CD4-positive, alpha-beta memory T cell (primary cell): Measurements from ENCODE around the gene KLHL17. TPM values are rescaled to one million over a fixed set of nuclear protein-coding genes. Genes with fewer than 3 reads are reported as not detected.
"Not testable (repeated sequence)": the region's sequence is repeated elsewhere in the genome, so short reads cannot be mapped to it uniquely, and the experiment has no call there.

Experiments
- CTCF ChIA-PET: fragments of 350-600 bp; sonication (Branson Sonifier 250); formaldehyde crosslinking; loops from one replicate; lab custom pipeline; 2021; ENCODE audit warnings: inconsistent platforms; ENCODE audit not compliant: partially characterized antibody; lab: Charles Lee
- POLR2A ChIA-PET: fragments of 350-600 bp; sonication (Branson Sonifier 250); formaldehyde crosslinking; loops from one replicate; lab custom pipeline; 2021; ENCODE audit not compliant: partially characterized antibody; lab: Charles Lee
- DNase-seq, 5 donors: peaks; one replicate each; pipeline versions ENCODE4 v3.0.0 to v3.0.0-alpha.2; 2020 to 2022; ENCODE audit warnings: mixed read lengths in 1 of 5
- H3K27ac ChIP-seq: one replicate; pipeline ENCODE4 v1.7.0; 2013; ENCODE audit warnings: low read depth, low read length
- H3K27me3 ChIP-seq: 2 replicates; pipeline ENCODE4 v1.7.0; 2013; ENCODE audit warnings: mild to moderate bottlenecking, low read length, moderate library complexity; ENCODE audit not compliant: insufficient read depth
- H3K36me3 ChIP-seq: 2 replicates; pipeline ENCODE4 v1.7.0; 2013; ENCODE audit warnings: mild to moderate bottlenecking, low read length, moderate library complexity; ENCODE audit not compliant: insufficient read depth
- H3K4me1 ChIP-seq: 2 replicates; pipeline ENCODE4 v1.7.0; 2013; ENCODE audit warnings: mild to moderate bottlenecking, low read length, moderate library complexity; ENCODE audit not compliant: insufficient read depth
- H3K4me3 ChIP-seq, 2 donors: one replicate each; pipeline ENCODE4 v1.7.0; 2013; ENCODE audit warnings: low read length in 2 of 2, mild to moderate bottlenecking in 1 of 2
- H3K9me3 ChIP-seq, 2 donors: one replicate each; pipeline ENCODE4 v1.7.0; 2013; ENCODE audit warnings: low read length in 2 of 2, control low read depth in 1 of 2; ENCODE audit not compliant: control insufficient read depth in 1 of 2
- H3K27ac Mint-ChIP-seq, 7 donors: one replicate each; pipeline ENCODE4 v1.8.0; 2020 to 2021; ENCODE audit warnings: mixed read lengths in 7 of 7, mild to moderate bottlenecking in 6 of 7, inconsistent platforms in 3 of 7, moderate library complexity in 3 of 7
- H3K27me3 Mint-ChIP-seq, 2 donors: one replicate each; pipeline ENCODE4 v1.8.0; 2020 to 2021; ENCODE audit warnings: mixed read lengths in 2 of 2
- H3K36me3 Mint-ChIP-seq, 2 donors: one replicate each; pipeline ENCODE4 v1.8.0; 2020 to 2021; ENCODE audit warnings: mixed read lengths in 2 of 2, inconsistent platforms in 1 of 2, mild to moderate bottlenecking in 1 of 2
- H3K4me1 Mint-ChIP-seq, 4 donors: one replicate each; pipeline ENCODE4 v1.8.0; 2020 to 2021; ENCODE audit warnings: mixed read lengths in 4 of 4, mild to moderate bottlenecking in 1 of 4
- H3K4me3 Mint-ChIP-seq, 8 donors: one replicate each; pipeline ENCODE4 v1.8.0; 2020 to 2021; ENCODE audit warnings: mixed read lengths in 8 of 8, mild to moderate bottlenecking in 7 of 8, moderate library complexity in 6 of 8, inconsistent platforms in 3 of 8
- H3K9me3 Mint-ChIP-seq, 8 donors: one replicate each; pipeline ENCODE4 v1.8.0; 2020 to 2021; ENCODE audit warnings: mixed read lengths in 8 of 8, mild to moderate bottlenecking in 5 of 8, inconsistent platforms in 3 of 8, moderate library complexity in 1 of 8
- intact Hi-C: fragments of 100-400 bp; cut with micrococcal nuclease; formaldehyde crosslinking; loops from one replicate; pipeline ENCODE4 v1.15.1; 2023
- polyA plus RNA-seq, 2 donors: library from polyadenylated mRNA; unstranded; fragments of 300-500 nt; fragmentation: Illumina TruSeq; gene quantifications; one replicate each; pipeline ENCODE4 v1.2.3, GENCODE V29; 2021
- total RNA-seq, 2 experiments: library from RNA; stranded (reverse); gene quantifications; one replicate each; pipeline ENCODE4 v1.2.3, GENCODE V29; 2021

KLHL17 gene
- total and polyA plus RNA-seq, 4 experiments from 2014 or later: 0.89 to 46.5 (median 22.6) TPM

DNA sequence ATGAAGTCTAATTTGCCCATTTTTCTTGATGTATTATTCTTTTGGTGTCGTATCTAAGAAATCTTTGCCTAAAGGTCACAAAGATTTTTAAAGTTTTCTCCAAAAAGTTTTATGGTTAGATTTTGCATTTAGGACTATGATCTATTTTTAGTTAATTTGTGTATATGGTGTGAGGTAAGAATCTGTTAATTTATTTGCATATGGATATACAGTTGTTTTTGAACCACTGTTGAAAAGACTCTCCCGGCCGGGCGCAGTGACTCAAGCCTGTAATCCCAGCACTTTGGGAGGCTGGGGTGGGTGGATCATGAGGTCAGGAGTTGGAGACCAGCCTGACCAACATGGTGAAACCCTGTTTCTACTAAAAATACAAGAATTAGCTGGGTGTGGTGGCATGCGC, 27.7 kb downstream of the KLHL17 start:
- H3K9me3 Mint-ChIP-seq: peaks cover 0 to 15% (median 8%) of the 10 kb centered on the region in 8 donors
- POLR2A ChIA-PET, H3K4me3 Mint-ChIP-seq, H3K9me3 ChIP-seq, H3K27ac ChIP-seq, intact Hi-C loops, CTCF ChIA-PET, H3K27ac Mint-ChIP-seq, H3K36me3 ChIP-seq, H3K4me1 ChIP-seq, DNase-seq, H3K36me3 Mint-ChIP-seq, H3K4me3 ChIP-seq, H3K27me3 ChIP-seq, H3K4me1 Mint-ChIP-seq: not testable (repeated sequence)
- peaks cover 24 to 33% of the 10 kb centered on the region in 2 donors for H3K27me3 Mint-ChIP-seq

DNA sequence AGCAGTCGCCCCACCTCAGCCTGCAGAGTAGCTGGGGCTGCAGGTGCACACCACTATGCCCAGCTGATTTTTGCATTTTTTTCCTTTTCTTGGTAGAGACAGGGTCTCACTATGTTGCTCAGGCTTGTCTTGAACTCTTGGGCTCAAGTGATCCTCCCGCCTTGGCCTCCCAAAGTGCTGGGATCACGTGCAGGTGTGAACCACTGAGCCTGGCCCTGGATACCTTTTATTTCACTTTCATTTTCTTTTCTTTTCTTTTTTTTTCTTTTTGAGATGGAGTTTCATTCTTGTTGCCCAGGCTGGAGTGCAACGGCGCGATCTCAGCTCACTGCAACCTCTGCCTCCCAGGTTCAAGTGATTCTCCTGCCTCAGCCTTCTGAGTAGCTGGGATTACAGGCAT, 30.9 kb downstream of the KLHL17 start:
- H3K27me3 ChIP-seq, H3K4me3 ChIP-seq, H3K27ac ChIP-seq, H3K36me3 ChIP-seq, H3K9me3 ChIP-seq, H3K27ac Mint-ChIP-seq, H3K36me3 Mint-ChIP-seq, H3K4me1 ChIP-seq, DNase-seq, H3K4me3 Mint-ChIP-seq, intact Hi-C loops: not testable (repeated sequence)
- CTCF ChIA-PET: interaction anchor here (2.2 to 4.0 kb wide), 3 partner anchors 7 to 11 kb away, joined by 10 to 19 read pairs (median 17); partner anchors contain the start of gene PERM1
- Mint-ChIP-seq H3K9me3 (peaks cover 0 to 15% (median 8%) of the 10 kb centered on the region in 8 donors), H3K4me1 (peaks cover 4 to 15% (median 5%) of the 10 kb centered on the region in 4 donors), H3K27me3 (peaks cover 24 to 29% of the 10 kb centered on the region in 2 donors)
- POLR2A ChIA-PET: interaction anchor here (1.1 kb wide), 1 partner anchor 15 kb away, joined by 3 read pairs; no protein-coding TSS in a partner anchor

DNA sequence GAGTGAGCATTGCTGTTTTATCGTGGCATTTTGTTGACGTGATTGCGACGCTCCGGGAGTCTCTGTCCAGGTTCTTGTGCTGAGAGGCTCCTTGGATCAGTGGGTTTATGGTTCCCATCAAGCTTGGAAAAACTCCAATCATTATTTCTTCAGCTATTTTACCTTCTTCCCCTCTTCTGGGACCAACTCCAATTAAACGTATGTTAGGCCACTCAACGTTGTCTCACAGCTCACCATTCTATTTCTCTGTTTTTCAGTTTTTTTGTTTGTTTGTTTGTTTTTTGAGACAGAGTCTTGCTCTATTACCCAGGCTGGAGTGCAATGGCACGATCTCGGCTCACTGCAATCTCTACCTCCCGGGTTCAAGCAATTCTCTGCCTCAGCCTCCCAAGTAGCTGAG, 31.5 kb downstream of the KLHL17 start:
- Histone ChIP-seq H3K9me3 (no peaks in the 10 kb centered on the region), H3K27ac (no peak overlapping the region), H3K4me3 (no peak overlapping the region), H3K36me3 (no peaks in the 10 kb centered on the region), H3K4me1 (peaks cover 4% of the 10 kb centered on the region), H3K27me3 (peaks cover 5% of the 10 kb centered on the region)
- no peak for DNase-seq
- Mint-ChIP-seq H3K27me3 (peaks cover 20 to 27% of the 10 kb centered on the region in 2 donors), H3K9me3 (peaks cover 0 to 15% (median 8%) of the 10 kb centered on the region in 8 donors), H3K27ac (no peak overlapping the region), H3K4me3 (no peak overlapping the region), H3K36me3 (no peaks in the 10 kb centered on the region), H3K4me1 (peaks cover 4 to 15% (median 5%) of the 10 kb centered on the region in 4 donors)
- CTCF ChIA-PET: interaction anchor here (2.2 to 4.0 kb wide), 3 partner anchors 8 to 11 kb away, joined by 10 to 19 read pairs (median 17); partner anchors contain the start of gene PERM1
- POLR2A ChIA-PET: no interaction called here
- intact Hi-C loops: no loop called here

- no peak overlapping the region for H3K27ac ChIP-seq
- no peak for DNase-seq
- H3K4me1 ChIP-seq: peaks cover 4% of the 10 kb centered on the region
- intact Hi-C loops: no loop called here
- no peaks in the 10 kb centered on the region for H3K9me3 ChIP-seq
- ChIA-PET CTCF (interaction anchor here (2.2 to 4.0 kb wide), 3 partner anchors 8 to 11 kb away, joined by 10 to 19 read pairs (median 17); partner anchors contain the start of gene PERM1), POLR2A (no interaction called here)
- peaks cover 23 to 29% of the 10 kb centered on the region in 2 donors for H3K27me3 Mint-ChIP-seq
- peaks cover 4 to 15% (median 5%) of the 10 kb centered on the region in 4 donors for H3K4me1 Mint-ChIP-seq
- H3K4me3 ChIP-seq: no peak overlapping the region
- H3K36me3 Mint-ChIP-seq: no peaks in the 10 kb centered on the region
- no peaks in the 10 kb centered on the region for H3K36me3 ChIP-seq
- H3K4me3 Mint-ChIP-seq: no peak overlapping the region
- H3K27ac Mint-ChIP-seq: no peak overlapping the region
- peaks cover 0 to 15% (median 8%) of the 10 kb centered on the region in 8 donors for H3K9me3 Mint-ChIP-seq
- peaks cover 10% of the 10 kb centered on the region for H3K27me3 ChIP-seq
Observed at GRCh38 chr1:992362-992761, 32.0 kb downstream of the KLHL17 start.

- intact Hi-C loops: no loop called here
- Histone ChIP-seq H3K4me3 (no peak overlapping the region), H3K27ac (no peak overlapping the region), H3K9me3 (no peaks in the 10 kb centered on the region), H3K36me3 (no peaks in the 10 kb centered on the region), H3K4me1 (peaks cover 4% of the 10 kb centered on the region), H3K27me3 (peaks cover 14% of the 10 kb centered on the region)
- H3K27ac Mint-ChIP-seq: no peak overlapping the region
- peaks cover 21 to 25% of the 10 kb centered on the region in 2 donors for H3K27me3 Mint-ChIP-seq
- no peak for DNase-seq
- H3K4me1 Mint-ChIP-seq: peaks cover 4 to 15% (median 5%) of the 10 kb centered on the region in 4 donors
- CTCF ChIA-PET: interaction anchor here (2.2 to 4.0 kb wide), 3 partner anchors 9 to 12 kb away, joined by 10 to 19 read pairs (median 17); partner anchors contain the start of gene PERM1
- H3K4me3 Mint-ChIP-seq: no peak overlapping the region
- H3K9me3 Mint-ChIP-seq: peaks cover 0 to 15% (median 8%) of the 10 kb centered on the region in 8 donors
- no peaks in the 10 kb centered on the region for H3K36me3 Mint-ChIP-seq
- POLR2A ChIA-PET: interaction anchor here (1.0 kb wide), 1 partner anchor 70 kb away, joined by 3 read pairs; no protein-coding TSS in a partner anchor
Observed at GRCh38 chr1:993379-993995, 33.1 kb downstream of the KLHL17 start.

GRCh38 chr1:994546-994945, 34.2 kb downstream of the KLHL17 start:
- DNase-seq, H3K27ac ChIP-seq, intact Hi-C loops, H3K4me3 Mint-ChIP-seq, H3K9me3 ChIP-seq, H3K36me3 ChIP-seq, H3K4me1 ChIP-seq, H3K4me3 ChIP-seq, H3K36me3 Mint-ChIP-seq: not testable (repeated sequence)
- ChIA-PET POLR2A (interaction anchor here (1.1 kb wide), 1 partner anchor 18 kb away, joined by 3 read pairs; the partner anchor contains the start of gene ISG15), CTCF (interaction anchor here (1.2 to 4.0 kb wide), 3 partner anchors 8 to 10 kb away, joined by 3 to 19 read pairs (median 17); no protein-coding TSS in a partner anchor)
- H3K4me1 Mint-ChIP-seq: peaks cover 4 to 15% (median 5%) of the 10 kb centered on the region in 4 donors
- H3K9me3 Mint-ChIP-seq: peaks cover 0 to 15% (median 8%) of the 10 kb centered on the region in 8 donors
- peaks cover 18 to 22% of the 10 kb centered on the region in 2 donors for H3K27me3 Mint-ChIP-seq
- peaks cover 11% of the 10 kb centered on the region for H3K27me3 ChIP-seq
- H3K27ac Mint-ChIP-seq: peak overlapping the region in 1 of 7 donors; percentile 50
